ENCODE measurements around the gene GPR18.

- no peak for TF ChIP-seq CTCF (conservative IDR thresholded peaks at IDR 0.05)
- TF ChIP-seq ZFX (IDR thresholded peaks at IDR 0.05), result no peak
These were observed 33.1 kb downstream of the GPR18 start for GRCh38 chr13:99225078-99225477.
